ENCODE data around the gene NT5C2.
"Not testable (repeated sequence)": the region's sequence is repeated elsewhere in the genome, so short reads cannot be mapped to it uniquely, and the experiment has no call there.

Gene NT5C2

GRCh38 chr10:103083266-103083976 lies 109.7 kb downstream of the NT5C2 start:
- no peak for DNase-seq

- no peak for DNase-seq
Measured at GRCh38 chr10:103082683-103083082, 110.4 kb downstream of the NT5C2 start.

- no peak for DNase-seq
Measured at GRCh38 chr10:103080891-103081581, 112.0 kb downstream of the NT5C2 start.

GRCh38 chr10:103079946-103080345 lies 113.1 kb downstream of the NT5C2 start:
- DNase-seq, result no peak

- no peak for DNase-seq
Measured at GRCh38 chr10:103079100-103079499, 114.0 kb downstream of the NT5C2 start.

- DNase-seq, result no peak
Measured at GRCh38 chr10:103078676-103079075, 114.4 kb downstream of the NT5C2 start.

GRCh38 chr10:103078309-103078615 lies 114.8 kb downstream of the NT5C2 start:
- DNase-seq, result no peak

- no peak for DNase-seq
Measured at GRCh38 chr10:103077491-103078308, 115.4 kb downstream of the NT5C2 start.

- DNase-seq, result no peak
Measured at GRCh38 chr10:103077020-103077419, 116.1 kb downstream of the NT5C2 start.

- DNase-seq, result no peak
Measured at GRCh38 chr10:103072891-103073290, 120.2 kb downstream of the NT5C2 start.

- DNase-seq, result no peak
Measured at GRCh38 chr10:103072276-103072675, 120.8 kb downstream of the NT5C2 start.

- DNase-seq, result peak; percentile 46 to 62 (median 52)
Measured at GRCh38 chr10:103069453-103070331, 123.4 kb downstream of the NT5C2 start.

- no peak for DNase-seq
Measured at GRCh38 chr10:103067956-103068355, 125.1 kb downstream of the NT5C2 start.

GRCh38 chr10:103067484-103067883 lies 125.6 kb downstream of the NT5C2 start:
- DNase-seq, result no peak

- DNase-seq, result not testable (repeated sequence)
Measured at GRCh38 chr10:103067099-103067477, 126.0 kb downstream of the NT5C2 start.

GRCh38 chr10:103066141-103067098 lies 126.7 kb downstream of the NT5C2 start:
- DNase-seq, result no peak

GRCh38 chr10:103064956-103065355 lies 128.1 kb downstream of the NT5C2 start:
- no peak for DNase-seq

GRCh38 chr10:103062854-103063590 lies 130.1 kb downstream of the NT5C2 start:
- DNase-seq, result no peak

- DNase-seq, result no peak
Measured at GRCh38 chr10:103060575-103060974, 132.5 kb downstream of the NT5C2 start.

- no peak for DNase-seq
Measured at GRCh38 chr10:103058034-103058433, 135.0 kb downstream of the NT5C2 start.

- no peak for DNase-seq
Measured at GRCh38 chr10:103055105-103055504, 138.0 kb downstream of the NT5C2 start.
